Measurements from ENCODE around the gene TMEM109.

- TF ChIP-seq CTCF (IDR thresholded peaks at IDR 0.05; ENCODE audit: poor library complexity, severe bottlenecking) (peak; percentile 18), EP300 (conservative IDR thresholded peaks at IDR 0.05; ENCODE audit: poor library complexity, severe bottlenecking) (no peak), POLR2AphosphoS5 (IDR thresholded peaks at IDR 0.05) (no peak), SMC3 (conservative IDR thresholded peaks at IDR 0.05; ENCODE audit: poor library complexity) (no peak), MXI1 (conservative IDR thresholded peaks at IDR 0.05; ENCODE audit: poor library complexity, severe bottlenecking) (no peak), REST (IDR thresholded peaks at IDR 0.05; ENCODE audit: borderline replicate concordance) (no peak), RAD21 (conservative IDR thresholded peaks at IDR 0.05) (no peak), EZH2 (IDR thresholded peaks at IDR 0.05; ENCODE audit: borderline replicate concordance, insufficient read depth, low read length, poor library complexity, severe bottlenecking) (no peak)
Observed at GRCh38 chr11:60970369-60970774, 56.4 kb downstream of the TMEM109 start.

Data from neural cell (in vitro differentiated cells).